ENCODE data around the gene GRID1.

- no peak for TF ChIP-seq CTCF (IDR thresholded peaks at IDR 0.05)
- TF ChIP-seq POLR2A (IDR thresholded peaks at IDR 0.05): no peak
- no peak for TF ChIP-seq POLR2AphosphoS5 (IDR thresholded peaks at IDR 0.05)
- TF ChIP-seq EP300 (IDR thresholded peaks at IDR 0.05; ENCODE audit: low read depth): no peak
Measured at GRCh38 chr10:86415116-86415515, 48.5 kb upstream of the GRID1 start.
